Measurements from ENCODE around the gene RSF1. TPM values are rescaled to one million over a fixed set of nuclear protein-coding genes. Genes with fewer than 3 reads are reported as not detected.
"Not testable (repeated sequence)": the region's sequence is repeated elsewhere in the genome, so short reads cannot be mapped to it uniquely, and the experiment has no call there.

The RSF1 gene
- total RNA-seq, 4 donors from 2014 or later: 69.3 to 127 (median 77.0) TPM

- Histone ChIP-seq H3K27ac (no peak overlapping the region), H3K9me3 (peaks cover 0 to 4% (median 0%) of the 10 kb centered on the region in 4 donors), H3K4me1 (peaks cover 0 to 2% (median 0%) of the 10 kb centered on the region in 4 donors), H3K4me3 (no peak overlapping the region), H3K27me3 (no peaks in the 10 kb centered on the region), H3K36me3 (peaks cover 0 to 14% (median 0%) of the 10 kb centered on the region in 3 donors)
- no peak for DNase-seq (ENCODE audit: low spot score in 2 of 2)
- no peak for TF ChIP-seq EP300 (IDR thresholded peaks at IDR 0.05)
- no peak for TF ChIP-seq CTCF (IDR thresholded peaks at IDR 0.05)
- TF ChIP-seq POLR2A (IDR thresholded peaks at IDR 0.05): no peak
- 91 to 99% methylated on average over 2 of the region's 2 CpGs for WGBS, 2 donors
Measured at GRCh38 chr11:77828926-77829325, 8.4 kb upstream of the RSF1 start.

GRCh38 chr11:77823775-77824174, 3.3 kb upstream of the RSF1 start:
- TF ChIP-seq POLR2A (IDR thresholded peaks at IDR 0.05) (no peak), CTCF (IDR thresholded peaks at IDR 0.05) (no peak), EP300 (IDR thresholded peaks at IDR 0.05) (no peak)
- no peaks in the 10 kb centered on the region for H3K36me3 ChIP-seq
- no peak overlapping the region for H3K4me3 ChIP-seq
- no peak overlapping the region for H3K27ac ChIP-seq
- no peak for DNase-seq (ENCODE audit: low spot score in 2 of 2)
- no peaks in the 10 kb centered on the region for H3K27me3 ChIP-seq
- no peaks in the 10 kb centered on the region for H3K9me3 ChIP-seq
- WGBS, 2 donors: 47 to 50% methylated on average over 1 of the region's 1 CpG
- H3K4me1 ChIP-seq: peaks cover 0 to 29% (median 6%) of the 10 kb centered on the region in 4 donors

- not testable (repeated sequence) for H3K36me3 ChIP-seq; H3K9me3 ChIP-seq; DNase-seq (ENCODE audit: low spot score in 2 of 2); H3K27ac ChIP-seq; H3K27me3 ChIP-seq
- WGBS, 2 donors: 66 to 68% methylated on average over 13 of the region's 13 CpGs
- Histone ChIP-seq H3K4me1 (peaks cover 0 to 46% (median 14%) of the 10 kb centered on the region in 4 donors), H3K4me3 (peak overlapping the region in 1 of 4 donors; percentile 97)
Measured at GRCh38 chr11:77822126-77822525, 1.6 kb upstream of the RSF1 start.

- Histone ChIP-seq H3K4me1 (peaks cover 0 to 53% (median 17%) of the 10 kb centered on the region in 4 donors), H3K27ac (peak overlapping the region; percentile 69 to 99 (median 98)), H3K27me3 (no peaks in the 10 kb centered on the region), H3K4me3 (peak overlapping the region; percentile 71 to 98 (median 92)), H3K36me3 (no peaks in the 10 kb centered on the region), H3K9me3 (no peaks in the 10 kb centered on the region)
- DNase-seq (ENCODE audit: low spot score in 2 of 2): peak in 1 of 2 donors; percentile 13
- no peak for TF ChIP-seq POLR2A (IDR thresholded peaks at IDR 0.05)
- 0% methylated on average over 16 of the region's 16 CpGs for WGBS, 2 donors
Measured at GRCh38 chr11:77821349-77821851, 878 bp upstream of the RSF1 start.

- TF ChIP-seq CTCF (IDR thresholded peaks at IDR 0.05) (no peak), POLR2A (IDR thresholded peaks at IDR 0.05) (no peak), EP300 (IDR thresholded peaks at IDR 0.05) (no peak)
- Histone ChIP-seq H3K36me3 (no peaks in the 10 kb centered on the region), H3K27me3 (no peaks in the 10 kb centered on the region), H3K4me3 (peak overlapping the region; percentile 86 to 98 (median 96)), H3K4me1 (peaks cover 0 to 61% (median 17%) of the 10 kb centered on the region in 4 donors), H3K27ac (peak overlapping the region; percentile 96 to 99 (median 98)), H3K9me3 (peaks cover 0 to under 1% (median 0%) of the 10 kb centered on the region in 4 donors)
- peak in 1 of 2 donors; percentile 15 for DNase-seq (ENCODE audit: low spot score in 2 of 2)
- WGBS, 2 donors: 0% methylated on average over 17 to 23 of the region's 55 CpGs
Measured at GRCh38 chr11:77819921-77820564, 479 bp downstream of the RSF1 start.

GRCh38 chr11:77819411-77819920, 1.1 kb downstream of the RSF1 start:
- peaks cover 0 to 5% (median 0%) of the 10 kb centered on the region in 3 donors for H3K36me3 ChIP-seq
- 0% methylated on average over 19 of the region's 19 CpGs for WGBS, 2 donors
- peak in 2 of 5 experiments; percentile 38 to 54 for TF ChIP-seq CTCF (IDR thresholded peaks at IDR 0.05)
- peak; percentile 44 to 54 for TF ChIP-seq POLR2A (IDR thresholded peaks at IDR 0.05)
- peak in 1 of 2 donors; percentile 76 for TF ChIP-seq EP300 (IDR thresholded peaks at IDR 0.05)
- peak overlapping the region; percentile 86 to 98 (median 96) for H3K4me3 ChIP-seq
- H3K4me1 ChIP-seq: peaks cover 0 to 61% (median 17%) of the 10 kb centered on the region in 4 donors
- peaks cover 0 to 5% (median 0%) of the 10 kb centered on the region in 4 donors for H3K9me3 ChIP-seq
- H3K27ac ChIP-seq: peak overlapping the region; percentile 96 to 99 (median 98)
- no peaks in the 10 kb centered on the region for H3K27me3 ChIP-seq
- peak; percentile 59 to 79 for DNase-seq (ENCODE audit: low spot score in 2 of 2)
